ENCODE measurements around the gene ZNF575.
"Not testable (repeated sequence)": the region's sequence is repeated elsewhere in the genome, so short reads cannot be mapped to it uniquely, and the experiment has no call there.

Gene ZNF575

DNA sequence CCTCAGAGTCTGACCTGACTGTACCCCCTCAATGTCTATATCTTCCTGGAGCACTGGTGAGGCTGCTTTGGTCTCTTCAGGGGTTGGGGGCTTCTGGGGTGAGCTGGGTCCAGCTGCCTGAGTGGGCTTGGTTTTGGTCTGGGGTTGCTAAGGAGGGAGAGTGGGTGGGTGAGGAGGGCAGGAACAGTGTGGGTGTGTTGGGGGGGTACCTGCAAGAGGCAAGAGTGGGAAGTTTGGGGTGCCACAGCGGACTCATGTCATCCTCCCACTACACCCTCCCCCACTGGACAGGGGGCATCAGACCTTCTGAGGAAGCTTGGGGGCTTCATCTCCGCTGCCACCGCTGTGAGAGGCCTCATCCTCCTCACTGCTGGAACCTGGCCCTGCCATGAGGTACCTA, 13.6 kb downstream of the ZNF575 start:
- Mint-ChIP-seq H3K9me3 (no peaks in the 10 kb centered on the region), H3K36me3 (peaks cover 11% of the 10 kb centered on the region), H3K4me3 (no peak overlapping the region), H3K27ac (no peak overlapping the region), H3K4me1 (no peaks in the 10 kb centered on the region), H3K27me3 (no peaks in the 10 kb centered on the region)

DNA sequence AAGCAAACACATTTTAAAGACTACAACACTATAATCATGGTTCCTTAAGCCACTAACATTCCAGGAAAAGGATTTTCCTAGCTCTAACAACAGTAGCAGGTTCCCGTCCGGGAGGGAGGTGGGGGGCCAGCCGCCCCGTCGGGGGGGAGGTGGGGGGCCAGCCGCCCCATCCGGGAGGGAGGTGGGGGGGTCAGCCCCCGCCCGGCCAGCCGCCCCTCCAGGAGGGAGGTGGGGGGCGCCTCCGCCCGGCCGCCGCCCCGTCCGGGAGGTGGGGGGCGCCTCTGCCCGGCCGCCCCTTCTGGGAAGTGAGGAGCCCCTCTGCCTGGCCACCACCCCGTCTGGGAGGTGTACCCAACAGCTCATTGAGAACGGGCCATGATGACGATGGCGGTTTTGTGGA, 14.9 kb downstream of the ZNF575 start:
- not testable (repeated sequence) for H3K4me3 Mint-ChIP-seq, H3K4me1 Mint-ChIP-seq, H3K27me3 Mint-ChIP-seq, H3K9me3 Mint-ChIP-seq, H3K36me3 Mint-ChIP-seq, H3K27ac Mint-ChIP-seq

DNA sequence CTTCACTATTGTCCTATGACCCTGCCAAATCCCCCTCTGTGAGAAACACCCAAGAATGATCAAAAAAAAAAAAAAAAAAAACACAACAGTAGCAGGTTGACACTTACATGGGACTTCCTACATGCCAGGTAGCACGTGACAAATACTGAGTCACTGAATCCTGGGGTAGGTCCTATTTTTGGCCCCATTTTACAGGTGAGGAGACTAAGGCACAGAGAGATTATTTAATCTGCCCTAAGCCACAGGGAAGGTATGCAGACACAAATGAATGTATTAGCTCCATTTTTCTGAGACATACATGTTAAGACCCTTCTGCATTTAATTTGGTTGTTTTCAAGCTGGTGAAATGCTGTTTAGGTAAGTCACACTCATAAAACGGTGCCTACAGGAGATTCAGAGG, 15.7 kb downstream of the ZNF575 start:
- Mint-ChIP-seq H3K36me3 (peaks cover 10% of the 10 kb centered on the region), H3K9me3 (no peaks in the 10 kb centered on the region), H3K27ac (no peak overlapping the region), H3K27me3 (no peaks in the 10 kb centered on the region), H3K4me3 (no peak overlapping the region), H3K4me1 (no peaks in the 10 kb centered on the region)

DNA sequence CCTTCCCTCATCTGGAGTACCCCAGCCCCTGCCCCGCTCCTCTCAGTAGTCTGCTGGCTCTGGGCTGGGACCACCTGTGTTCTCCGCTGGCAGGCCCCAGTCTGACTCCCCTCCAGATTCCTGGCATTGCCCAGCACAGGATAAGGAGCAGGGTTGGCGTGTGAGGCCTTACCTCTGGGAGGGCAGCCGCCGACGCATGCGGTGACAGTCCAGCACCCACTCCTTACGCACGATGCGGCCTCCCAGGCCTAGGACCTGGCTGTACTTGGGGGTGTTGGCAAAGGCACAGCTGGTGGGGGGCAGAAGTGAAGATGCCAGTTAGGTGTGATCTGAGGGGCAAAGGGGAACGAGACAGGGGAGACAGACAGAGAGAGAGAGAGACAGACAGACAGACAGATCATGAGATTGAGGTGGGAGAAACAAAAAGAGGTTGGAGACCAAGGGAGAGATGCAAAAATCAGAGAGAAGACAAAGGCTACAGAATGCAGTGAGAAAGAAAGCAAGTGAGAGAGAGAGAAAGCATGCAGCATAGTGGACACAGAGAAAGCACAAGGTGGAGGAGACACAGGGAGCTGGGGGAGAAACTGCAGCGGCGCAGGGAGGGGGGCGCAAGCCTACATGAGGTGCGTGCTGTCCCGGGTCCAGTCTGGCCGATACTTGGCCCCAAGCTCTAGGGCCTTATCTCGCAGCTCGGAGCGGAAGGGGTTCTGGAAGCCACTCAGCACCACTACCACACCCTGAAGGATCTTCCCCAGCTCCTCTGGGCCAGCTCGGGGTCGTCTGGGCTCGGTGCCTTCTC, 18.6 kb downstream of the ZNF575 start:
- Mint-ChIP-seq H3K36me3 (peaks cover 11% of the 10 kb centered on the region), H3K27ac (peak overlapping the region; percentile 19), H3K9me3 (no peaks in the 10 kb centered on the region), H3K4me3 (no peak overlapping the region), H3K27me3 (no peaks in the 10 kb centered on the region), H3K4me1 (peaks cover 11% of the 10 kb centered on the region)

DNA sequence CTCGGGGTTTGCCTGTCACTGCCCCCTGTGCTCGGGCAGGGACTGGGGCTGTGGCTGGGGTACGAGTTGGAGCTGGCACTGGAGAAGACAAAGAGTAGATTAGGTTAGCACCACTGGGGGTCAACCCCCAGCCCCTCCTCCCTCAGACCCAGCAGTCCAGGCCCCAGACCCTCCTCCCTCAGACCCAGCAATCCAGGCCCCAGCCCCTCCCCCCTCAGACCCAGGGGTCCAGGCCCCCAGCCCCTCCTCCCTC, 19.1 kb downstream of the ZNF575 start:
- no peak overlapping the region for H3K4me3 Mint-ChIP-seq
- peaks cover 11% of the 10 kb centered on the region for H3K4me1 Mint-ChIP-seq
- H3K9me3 Mint-ChIP-seq = no peaks in the 10 kb centered on the region
- no peaks in the 10 kb centered on the region for H3K27me3 Mint-ChIP-seq
- H3K27ac Mint-ChIP-seq = no peak overlapping the region
- H3K36me3 Mint-ChIP-seq = peaks cover 11% of the 10 kb centered on the region

DNA sequence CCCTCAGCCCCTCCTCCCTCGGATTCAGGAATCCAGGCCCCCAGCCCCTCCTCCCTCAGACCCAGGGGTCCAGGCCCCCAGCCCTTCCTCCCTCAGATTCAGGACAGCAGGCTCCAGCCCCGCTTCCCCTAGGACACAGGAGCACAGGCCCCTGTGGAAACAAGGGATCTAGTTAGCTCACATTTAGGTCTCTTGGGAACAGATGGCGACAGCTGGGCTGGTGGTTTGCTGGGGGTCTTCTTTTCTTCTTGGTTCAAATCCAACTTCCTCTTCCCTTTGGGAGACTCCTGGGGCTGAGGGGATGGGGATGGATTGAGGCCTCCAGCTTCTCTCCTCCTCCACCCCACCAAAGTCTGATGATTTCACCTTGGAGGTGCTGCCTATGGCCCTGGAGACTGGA, 19.6 kb downstream of the ZNF575 start:
- H3K36me3 Mint-ChIP-seq = peaks cover 13% of the 10 kb centered on the region
- no peaks in the 10 kb centered on the region for H3K27me3 Mint-ChIP-seq
- no peaks in the 10 kb centered on the region for H3K9me3 Mint-ChIP-seq
- H3K4me1 Mint-ChIP-seq = peaks cover 14% of the 10 kb centered on the region
- no peak overlapping the region for H3K27ac Mint-ChIP-seq
- H3K4me3 Mint-ChIP-seq = no peak overlapping the region

DNA sequence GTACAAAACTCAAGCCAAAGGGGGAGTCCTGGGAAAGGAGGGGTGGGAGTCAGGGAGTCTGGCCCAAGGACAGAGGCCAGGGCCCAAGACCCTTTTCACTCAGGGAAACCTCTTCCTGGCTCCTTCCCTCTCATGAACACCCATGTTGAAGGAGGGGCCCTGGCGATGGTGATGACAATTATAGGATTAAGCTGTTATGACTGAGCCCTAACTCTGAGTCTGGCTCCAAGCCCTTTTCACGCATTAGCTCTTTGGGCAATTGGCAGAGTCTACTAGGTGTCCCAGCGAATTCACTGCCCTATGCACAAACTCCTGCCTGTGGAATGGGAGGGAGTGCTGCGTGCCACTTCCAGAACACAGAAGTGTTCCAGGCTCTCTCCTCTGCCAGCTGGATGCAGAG, 20.7 kb downstream of the ZNF575 start:
- Mint-ChIP-seq H3K27me3 (no peaks in the 10 kb centered on the region), H3K36me3 (peaks cover 13% of the 10 kb centered on the region), H3K4me3 (no peak overlapping the region), H3K4me1 (peaks cover 14% of the 10 kb centered on the region), H3K27ac (no peak overlapping the region), H3K9me3 (no peaks in the 10 kb centered on the region)

DNA sequence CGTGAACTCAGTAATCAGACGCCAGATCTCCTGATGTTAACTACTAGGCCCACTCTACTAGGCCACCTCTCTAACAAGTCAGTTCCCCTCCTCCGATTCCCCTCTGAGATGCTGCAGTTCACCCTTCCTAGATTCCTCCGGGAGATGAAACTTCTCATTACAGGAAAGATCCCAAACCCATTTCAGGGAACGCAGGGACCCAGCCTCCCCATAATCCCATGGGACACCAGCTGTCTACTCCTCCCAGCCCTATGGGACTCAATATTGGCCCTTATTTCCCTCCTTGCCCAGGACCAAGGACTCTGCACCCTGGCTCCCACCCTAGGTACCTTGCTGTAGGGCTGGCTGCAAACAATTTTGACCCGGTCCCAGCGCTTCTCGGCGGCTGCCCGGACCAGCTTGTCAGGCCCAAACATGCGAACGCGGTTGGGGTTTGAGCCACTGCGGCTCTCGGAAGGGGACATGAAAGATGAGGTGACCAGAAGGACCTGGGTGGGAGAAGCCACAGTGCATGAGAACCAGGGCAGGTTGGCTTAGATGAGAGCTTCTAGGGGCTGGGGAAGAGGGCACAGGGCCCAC, 21.4 kb downstream of the ZNF575 start:
- H3K36me3 Mint-ChIP-seq = peaks cover 13% of the 10 kb centered on the region
- no peak overlapping the region for H3K27ac Mint-ChIP-seq
- H3K9me3 Mint-ChIP-seq = no peaks in the 10 kb centered on the region
- peaks cover 16% of the 10 kb centered on the region for H3K4me1 Mint-ChIP-seq
- no peak overlapping the region for H3K4me3 Mint-ChIP-seq
- no peaks in the 10 kb centered on the region for H3K27me3 Mint-ChIP-seq

DNA sequence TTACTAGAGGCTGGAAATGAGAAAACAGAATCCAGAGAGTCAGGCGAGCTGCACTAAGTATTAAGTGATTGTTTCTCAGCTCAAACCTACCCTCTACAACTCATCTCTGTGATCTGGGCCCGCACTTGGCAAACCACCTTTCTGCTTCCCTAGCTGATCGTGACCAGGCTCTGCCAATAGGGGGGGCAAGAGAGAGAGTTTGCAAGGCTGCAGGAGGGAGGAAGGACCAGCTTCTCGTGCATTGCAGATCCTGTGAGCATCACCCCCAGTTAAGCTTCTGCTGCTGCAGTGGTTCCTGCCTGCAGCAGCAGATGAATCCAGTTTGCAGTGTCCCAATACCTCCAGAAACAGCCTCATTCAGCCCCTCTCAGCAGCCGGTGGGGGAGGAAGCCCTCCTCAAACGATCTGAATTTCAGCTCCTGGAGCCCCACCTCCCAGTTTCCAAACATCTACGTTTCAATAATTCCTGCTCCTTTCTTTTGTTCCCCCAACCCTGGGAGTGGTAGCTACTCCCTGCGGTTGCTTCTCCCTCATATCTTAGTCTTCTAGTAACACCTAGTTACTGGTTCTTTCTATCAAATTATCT, 22.3 kb downstream of the ZNF575 start:
- Mint-ChIP-seq H3K36me3 (peaks cover 15% of the 10 kb centered on the region), H3K9me3 (no peaks in the 10 kb centered on the region), H3K27me3 (no peaks in the 10 kb centered on the region), H3K4me1 (peaks cover 21% of the 10 kb centered on the region), H3K4me3 (no peak overlapping the region), H3K27ac (peak overlapping the region; percentile 70)

DNA sequence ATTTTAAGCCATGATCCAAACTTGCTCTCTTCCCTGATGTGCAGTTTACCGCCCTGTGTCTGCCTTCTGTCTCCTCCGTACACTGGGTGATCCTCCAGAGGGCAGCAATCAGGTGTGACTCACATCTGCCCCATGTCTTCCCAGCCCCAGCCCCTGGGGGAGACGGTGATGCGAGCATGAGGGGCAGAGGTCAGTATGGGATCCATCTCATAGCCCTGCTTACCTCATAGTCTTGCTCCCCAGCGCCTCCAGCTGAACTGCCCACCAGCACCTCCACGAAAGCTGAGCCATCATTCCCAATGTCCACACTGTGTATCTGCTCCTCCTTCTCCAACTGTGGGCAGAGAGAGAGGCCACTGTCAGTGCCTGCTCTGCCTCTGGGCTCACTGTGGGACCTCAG, 27.7 kb downstream of the ZNF575 start:
- peaks cover 60% of the 10 kb centered on the region for H3K4me1 Mint-ChIP-seq
- H3K27ac Mint-ChIP-seq = peak overlapping the region; percentile 83
- H3K36me3 Mint-ChIP-seq = peaks cover 7% of the 10 kb centered on the region
- no peaks in the 10 kb centered on the region for H3K9me3 Mint-ChIP-seq
- H3K4me3 Mint-ChIP-seq = peak overlapping the region; percentile 36
- no peaks in the 10 kb centered on the region for H3K27me3 Mint-ChIP-seq

DNA sequence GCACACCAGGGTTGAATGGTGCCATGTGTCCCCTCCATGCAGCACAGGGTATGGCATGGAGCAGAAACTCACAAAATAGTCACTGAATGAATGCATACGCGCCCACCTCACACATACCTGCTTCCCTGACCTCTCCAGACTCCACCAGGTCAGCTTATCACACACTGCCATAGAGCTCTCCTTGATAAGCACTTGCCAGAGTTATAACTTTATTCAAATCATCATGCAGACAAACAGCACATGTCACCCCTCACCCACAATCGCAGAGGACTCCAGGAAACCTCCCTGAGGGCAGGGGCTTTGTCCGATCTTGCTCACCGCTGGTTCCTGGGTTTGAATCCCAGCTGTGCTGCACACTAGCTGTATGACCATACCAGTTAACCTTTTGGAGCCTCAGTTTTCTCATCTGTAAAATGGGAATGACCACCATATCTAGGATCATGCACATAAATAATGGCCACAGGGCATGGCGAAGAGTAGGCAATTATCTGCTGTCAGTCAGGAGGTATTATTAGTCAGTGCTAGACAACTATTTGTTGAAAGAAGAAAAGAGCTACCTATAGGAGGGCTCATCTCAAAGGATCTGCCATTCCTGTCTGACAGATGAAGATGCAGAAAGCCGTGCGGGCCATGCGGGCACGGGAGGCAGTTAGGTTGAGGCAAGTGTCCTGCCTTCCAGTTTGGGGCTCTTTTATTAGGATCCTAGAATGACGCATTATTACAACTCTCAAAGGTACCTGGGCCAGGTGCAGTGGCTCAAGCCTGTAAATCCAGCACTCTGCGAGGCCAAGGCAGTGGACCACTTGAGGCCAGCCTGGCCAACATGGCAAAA, 28.4 kb downstream of the ZNF575 start:
- Mint-ChIP-seq H3K4me3 (peak overlapping the region; percentile 36), H3K27ac (peak overlapping the region; percentile 83), H3K36me3 (peaks cover 7% of the 10 kb centered on the region), H3K4me1 (peaks cover 59% of the 10 kb centered on the region), H3K27me3 (no peaks in the 10 kb centered on the region), H3K9me3 (no peaks in the 10 kb centered on the region)

DNA sequence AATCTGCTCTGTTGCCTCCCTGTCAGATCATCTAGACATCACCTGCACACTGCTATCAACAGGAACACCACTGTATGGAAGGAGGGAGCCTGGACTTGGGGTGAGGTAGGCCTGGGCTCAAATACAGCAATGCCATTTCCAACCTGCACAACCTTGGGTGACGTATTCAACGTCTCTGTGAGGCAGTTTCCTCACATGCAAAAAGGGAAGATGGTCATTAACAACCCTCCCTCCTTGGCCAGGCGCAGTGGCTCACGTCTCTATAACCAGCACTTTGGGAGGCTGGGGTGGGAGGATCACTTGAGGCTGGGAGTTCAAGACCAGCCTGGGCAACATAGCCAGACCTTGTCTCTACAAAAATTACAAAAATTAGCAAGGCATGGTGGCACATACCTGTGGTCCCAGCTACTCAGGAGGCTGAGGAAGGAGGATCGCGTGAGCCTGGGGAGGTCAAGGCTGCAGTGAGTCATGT, 29.3 kb downstream of the ZNF575 start:
- Mint-ChIP-seq H3K27me3 (no peaks in the 10 kb centered on the region), H3K9me3 (no peaks in the 10 kb centered on the region), H3K27ac (peak overlapping the region; percentile 83), H3K4me1 (peaks cover 63% of the 10 kb centered on the region), H3K4me3 (peak overlapping the region; percentile 51), H3K36me3 (peaks cover 7% of the 10 kb centered on the region)

DNA sequence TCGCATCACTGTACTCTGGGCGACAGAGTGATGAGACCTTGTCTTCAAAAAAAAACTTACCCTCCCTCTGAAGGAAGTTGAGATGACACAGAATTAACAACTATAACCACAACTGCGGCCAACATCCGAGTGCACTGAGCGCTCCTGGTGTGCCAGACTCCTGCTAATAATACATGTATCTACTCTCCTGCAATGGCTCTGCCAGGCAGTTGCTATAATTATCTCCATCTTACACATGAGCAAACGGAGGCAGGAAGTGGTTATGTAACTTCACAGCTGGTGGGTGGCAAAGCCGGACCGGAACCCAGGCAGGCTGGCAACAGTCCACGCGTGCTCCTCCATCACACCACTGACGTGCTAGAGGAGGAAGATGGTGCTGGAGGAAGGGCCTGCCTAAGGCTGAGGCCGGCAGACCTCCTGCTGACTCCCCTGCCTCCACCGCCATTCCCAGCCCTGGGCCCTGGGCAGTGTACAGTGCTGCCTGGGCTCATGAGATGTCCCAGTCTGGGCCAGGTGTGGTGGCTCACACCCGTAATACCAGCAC, 29.8 kb downstream of the ZNF575 start:
- no peaks in the 10 kb centered on the region for H3K27me3 Mint-ChIP-seq
- H3K36me3 Mint-ChIP-seq = peaks cover 6% of the 10 kb centered on the region
- H3K4me1 Mint-ChIP-seq = peaks cover 61% of the 10 kb centered on the region
- peak overlapping the region; percentile 51 for H3K4me3 Mint-ChIP-seq
- no peaks in the 10 kb centered on the region for H3K9me3 Mint-ChIP-seq
- H3K27ac Mint-ChIP-seq = peak overlapping the region; percentile 83

DNA sequence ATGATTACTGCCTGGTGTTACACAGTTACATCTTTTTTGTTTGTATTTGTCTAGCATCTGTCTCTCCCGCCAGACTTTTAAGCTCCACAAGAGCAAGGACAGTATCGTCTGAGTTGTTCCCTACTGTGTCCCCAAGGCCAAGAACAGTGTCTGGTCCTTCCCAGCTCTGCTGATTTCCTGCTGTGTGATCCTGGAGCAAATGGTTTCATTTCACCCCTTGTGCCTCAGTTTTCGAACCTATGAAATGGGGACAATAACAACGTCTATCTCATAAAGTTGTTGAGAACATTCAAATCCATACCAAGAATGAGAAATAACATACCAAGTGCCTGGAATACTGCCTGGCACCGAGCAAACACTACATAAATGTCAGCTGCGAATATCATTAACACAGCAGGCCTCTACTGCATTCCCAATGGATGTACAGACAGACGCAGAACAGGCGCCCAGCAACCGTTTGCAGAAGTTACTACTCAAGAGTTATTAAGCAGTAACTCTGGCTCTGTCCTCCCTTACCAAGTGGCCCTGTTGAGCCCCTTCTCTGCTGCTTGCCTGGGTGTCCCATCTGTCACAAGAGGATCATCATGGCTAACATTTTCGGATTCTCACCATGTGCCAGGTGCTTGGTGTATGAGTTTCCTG, 30.9 kb downstream of the ZNF575 start:
- Mint-ChIP-seq H3K9me3 (no peaks in the 10 kb centered on the region), H3K4me3 (peak overlapping the region; percentile 56), H3K4me1 (peaks cover 61% of the 10 kb centered on the region), H3K36me3 (peaks cover 6% of the 10 kb centered on the region), H3K27me3 (no peaks in the 10 kb centered on the region), H3K27ac (peak overlapping the region; percentile 83)

DNA sequence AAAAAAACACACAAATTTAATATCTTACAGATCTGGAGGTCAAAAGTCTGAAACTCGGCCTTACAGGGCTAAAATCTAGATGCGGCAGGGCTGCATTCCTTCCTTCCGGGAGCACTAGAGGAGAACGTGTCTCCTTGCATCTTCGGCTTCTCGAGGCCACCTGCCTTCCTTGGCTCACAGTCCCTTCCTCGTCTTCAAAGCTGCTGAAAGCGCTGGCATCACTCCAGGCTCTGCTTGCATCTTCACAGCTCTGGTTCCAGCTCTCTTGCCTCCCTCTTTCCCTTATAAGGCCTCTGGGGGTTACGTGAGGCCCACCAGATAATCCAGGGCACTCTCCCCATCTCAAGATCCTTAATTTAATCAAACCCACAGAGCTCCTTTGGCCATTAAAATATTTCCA, 31.8 kb downstream of the ZNF575 start:
- Mint-ChIP-seq H3K4me1 (peaks cover 60% of the 10 kb centered on the region), H3K27me3 (no peaks in the 10 kb centered on the region), H3K9me3 (no peaks in the 10 kb centered on the region), H3K36me3 (peaks cover 4% of the 10 kb centered on the region), H3K4me3 (peak overlapping the region; percentile 27), H3K27ac (peak overlapping the region; percentile 86)

All from activated naive CD4-positive, alpha-beta T cell treated with anti-CD3 and anti-CD28 coated beads, Interleukin-2, amount 50 U/mL, for 24 hours (primary cell).